GM21786 (cell line): ENCODE results near the gene MBOAT7.
A peak's percentile ranks its signal among the peaks of the same experiment; 100 is the strongest.
"Not testable (repeated sequence)": the region's sequence is repeated elsewhere in the genome, so short reads cannot be mapped to it uniquely, and the experiment has no call there.

ENCODE experiments used
- ATAC-seq: cut with Tn5 transposase; IDR thresholded peaks from one replicate; pipeline ENCODE4 v1.9.1; 2021; ENCODE audit not compliant: unreplicated experiment

MBOAT7 gene, protein sequence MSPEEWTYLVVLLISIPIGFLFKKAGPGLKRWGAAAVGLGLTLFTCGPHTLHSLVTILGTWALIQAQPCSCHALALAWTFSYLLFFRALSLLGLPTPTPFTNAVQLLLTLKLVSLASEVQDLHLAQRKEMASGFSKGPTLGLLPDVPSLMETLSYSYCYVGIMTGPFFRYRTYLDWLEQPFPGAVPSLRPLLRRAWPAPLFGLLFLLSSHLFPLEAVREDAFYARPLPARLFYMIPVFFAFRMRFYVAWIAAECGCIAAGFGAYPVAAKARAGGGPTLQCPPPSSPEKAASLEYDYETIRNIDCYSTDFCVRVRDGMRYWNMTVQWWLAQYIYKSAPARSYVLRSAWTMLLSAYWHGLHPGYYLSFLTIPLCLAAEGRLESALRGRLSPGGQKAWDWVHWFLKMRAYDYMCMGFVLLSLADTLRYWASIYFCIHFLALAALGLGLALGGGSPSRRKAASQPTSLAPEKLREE

DNA sequence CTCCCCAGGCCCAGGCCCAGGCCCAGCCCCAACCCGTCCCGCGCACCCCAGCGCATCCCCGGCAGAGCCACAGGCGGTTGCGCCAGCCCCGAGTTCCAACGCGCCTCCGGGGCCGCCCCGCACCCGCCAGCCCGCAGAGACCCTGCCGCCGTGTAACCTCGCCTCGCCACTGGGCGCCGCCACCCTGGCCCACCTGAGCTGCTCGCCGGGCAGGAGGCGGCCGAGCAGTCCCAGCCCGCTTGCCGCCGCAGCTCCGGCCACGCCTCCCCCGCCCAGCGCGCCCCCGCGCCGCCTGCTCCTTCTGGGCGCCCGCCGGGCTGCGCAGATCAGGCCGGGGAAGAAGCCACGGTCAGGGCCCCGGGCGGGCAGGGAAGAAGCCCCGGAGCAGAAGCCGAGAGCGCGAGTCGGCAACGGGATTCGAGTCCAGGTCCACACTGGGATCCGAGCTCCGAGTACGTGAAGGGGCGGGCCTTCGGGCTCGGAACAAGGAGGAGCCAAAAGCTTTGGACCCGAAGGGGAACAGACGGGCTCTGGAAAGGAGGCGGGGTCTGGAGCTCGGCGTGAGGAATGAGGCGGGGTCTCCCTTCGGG is at the start of gene MBOAT7:
MBOAT7 (minus strand) TSS at position 436 of the 590 bp plus-strand sequence. CDS start 1,072 bp downstream, outside the sequence.
- ATAC-seq, result peak; percentile 10

DNA sequence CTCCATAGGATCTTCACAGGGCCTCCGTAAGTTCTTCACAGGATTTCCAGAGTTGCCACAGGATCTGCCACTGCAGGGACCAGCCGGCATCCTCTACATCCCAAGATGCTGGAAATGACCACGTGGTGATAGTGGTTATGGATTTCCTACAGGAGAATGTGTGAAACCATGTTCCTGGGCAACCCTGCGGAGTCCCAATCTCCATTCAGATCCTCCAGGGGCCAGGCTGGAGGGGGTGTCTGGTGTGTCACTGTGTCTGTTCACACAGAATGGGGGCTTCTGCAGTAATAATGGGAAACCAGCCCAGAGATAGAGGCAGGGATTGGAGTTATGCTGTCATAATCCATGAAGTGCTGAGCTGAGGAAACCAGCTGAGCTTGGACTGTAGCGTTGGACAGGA is 44.6 kb upstream of the MBOAT7 start:
- no peak for ATAC-seq

DNA sequence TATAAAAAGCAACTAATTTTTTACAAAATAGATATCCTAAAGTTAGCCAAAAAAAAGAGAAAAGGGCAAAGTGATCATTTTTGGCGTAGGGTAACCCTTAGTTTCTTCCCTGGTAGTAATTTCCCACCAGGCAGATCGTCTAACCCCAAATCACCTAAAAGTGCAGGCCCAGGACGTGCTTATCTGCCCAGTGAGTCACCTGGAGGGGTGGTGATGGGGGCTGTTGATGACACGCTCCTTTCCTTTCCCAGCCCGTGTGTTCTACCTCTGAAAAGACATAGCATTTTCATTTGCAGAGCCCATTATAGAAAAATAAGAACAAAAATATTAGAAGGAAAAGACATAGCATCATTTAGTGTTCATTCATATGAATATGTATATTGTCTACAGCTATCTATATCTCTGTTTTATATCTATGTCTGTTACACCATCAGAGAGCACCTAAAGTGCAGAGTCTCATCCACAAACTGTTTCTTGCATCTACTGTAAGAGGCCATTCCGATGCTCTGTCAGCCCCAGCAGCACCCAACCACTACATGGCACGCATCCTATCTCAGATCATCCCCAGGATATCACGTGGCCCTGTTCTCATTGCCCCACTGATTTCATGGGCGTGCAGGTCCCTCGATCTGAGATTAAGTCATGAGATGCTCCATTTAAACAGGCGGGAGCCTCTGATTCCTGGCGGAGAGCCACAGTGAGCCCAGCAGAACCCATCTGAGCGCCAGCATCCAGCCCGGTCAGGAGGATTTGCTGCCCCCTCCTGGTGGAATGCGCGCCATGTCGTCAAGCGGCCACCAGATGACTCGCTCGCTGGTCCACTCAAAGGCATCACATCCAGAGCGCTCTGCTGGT is 41.9 kb upstream of the MBOAT7 start:
- ATAC-seq, result no peak

DNA sequence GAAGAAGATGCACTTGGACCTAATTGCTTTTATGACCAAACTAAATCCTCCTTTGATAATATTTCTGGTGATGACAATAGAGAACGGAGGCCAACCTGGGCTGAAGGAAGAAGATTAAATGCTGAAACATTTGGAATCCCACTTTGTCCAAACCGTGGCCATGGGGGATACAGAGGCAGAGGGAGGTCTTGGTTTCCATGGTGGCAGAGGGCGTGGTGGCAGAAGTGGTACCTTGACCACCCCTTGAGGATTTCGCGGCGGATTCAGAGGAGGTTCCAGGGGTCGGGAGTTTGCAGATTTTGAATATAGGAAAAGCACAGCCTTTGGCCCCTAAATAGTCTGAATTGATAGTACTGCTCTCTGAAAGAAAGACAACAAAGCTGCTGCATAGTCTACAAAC is 40.7 kb upstream of the MBOAT7 start:
- ATAC-seq, result no peak

DNA sequence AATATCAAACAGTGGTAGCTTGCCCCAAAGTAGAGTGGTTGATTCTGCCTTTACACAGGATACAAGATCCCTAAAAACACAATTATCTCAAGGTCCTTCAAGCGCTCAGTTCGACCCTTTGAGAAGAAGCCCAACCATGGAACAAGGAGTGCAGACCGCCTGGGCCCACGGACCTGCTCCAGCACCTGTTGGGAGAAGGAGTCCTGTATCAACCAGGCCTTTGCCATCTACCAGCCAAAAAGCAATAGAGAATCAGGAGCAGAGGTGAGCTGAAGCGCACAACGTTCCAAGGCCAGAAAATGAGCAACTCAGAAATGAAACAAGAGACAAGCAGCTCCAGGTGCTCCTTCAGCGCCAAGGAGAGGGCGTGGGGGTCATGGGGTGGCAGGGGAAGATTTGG is 39.8 kb upstream of the MBOAT7 start:
- ATAC-seq, result no peak

DNA sequence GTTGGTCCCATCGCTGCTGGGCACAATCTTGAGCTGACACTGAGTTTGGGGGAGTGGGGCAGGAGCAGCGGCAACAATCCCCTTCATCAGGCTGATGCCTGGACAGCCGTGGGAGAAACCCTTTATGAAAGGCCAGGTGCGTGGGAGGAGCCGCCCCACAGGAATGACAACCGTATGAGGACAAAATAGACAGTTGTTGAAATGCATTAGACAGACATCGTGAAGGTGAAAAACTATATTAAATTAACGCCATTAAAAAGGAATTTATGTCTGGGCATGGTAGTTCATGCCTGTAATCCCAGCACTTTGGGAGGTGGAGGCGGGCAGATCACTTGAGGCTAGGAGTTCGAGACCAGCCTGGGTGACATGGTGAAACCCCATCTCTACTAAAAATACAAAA is 35.2 kb upstream of the MBOAT7 start:
- ATAC-seq, result not testable (repeated sequence)

DNA sequence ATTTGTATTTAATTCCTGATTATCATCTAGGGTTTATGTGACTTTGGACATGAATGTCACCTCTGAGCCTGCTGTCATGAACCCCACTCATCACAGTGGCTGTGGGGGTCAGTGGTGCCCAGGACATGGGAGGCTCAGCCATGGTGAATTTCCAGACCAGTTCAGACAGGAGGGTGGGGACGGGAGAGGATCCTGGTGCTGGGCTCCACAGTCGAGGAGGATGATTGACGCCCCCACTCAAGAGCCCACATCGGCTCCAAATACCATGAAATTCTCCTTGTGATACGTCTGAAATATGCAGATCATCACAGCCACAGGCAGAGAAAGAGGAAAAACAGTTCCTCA is 34.5 kb upstream of the MBOAT7 start:
- not testable (repeated sequence) for ATAC-seq

DNA sequence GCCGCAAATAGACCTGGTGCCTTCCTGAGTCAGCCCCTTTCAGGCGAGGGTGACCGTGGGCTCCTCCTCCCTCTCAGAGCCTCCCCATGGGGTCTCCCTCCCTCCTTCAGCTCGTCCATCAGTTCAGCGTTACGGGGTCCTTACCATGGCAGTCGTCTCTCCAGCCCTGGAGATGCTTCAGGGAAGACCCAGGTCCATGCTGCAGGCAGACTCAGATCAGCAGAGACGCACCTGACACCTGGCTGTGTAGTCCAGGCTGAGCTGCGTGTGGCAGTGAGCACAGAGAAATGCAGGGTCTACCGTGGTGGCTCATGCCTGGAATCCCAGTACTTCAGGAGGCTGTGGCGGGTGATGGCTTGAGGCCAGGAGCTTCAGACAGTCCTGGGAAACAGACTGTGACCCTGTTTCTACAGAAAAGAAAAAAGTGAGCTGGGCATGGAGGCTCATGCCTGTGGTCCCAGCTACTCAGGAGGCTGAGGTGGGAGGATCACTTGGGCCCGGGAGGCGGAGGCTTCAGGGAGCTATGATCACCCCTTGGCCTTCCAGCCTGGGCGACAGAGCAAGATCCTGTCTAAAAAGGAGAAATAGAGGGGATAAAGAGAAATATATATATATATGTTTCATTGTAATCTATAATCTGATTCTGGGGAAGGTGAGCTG is 34.0 kb upstream of the MBOAT7 start:
- ATAC-seq, result not testable (repeated sequence)

DNA sequence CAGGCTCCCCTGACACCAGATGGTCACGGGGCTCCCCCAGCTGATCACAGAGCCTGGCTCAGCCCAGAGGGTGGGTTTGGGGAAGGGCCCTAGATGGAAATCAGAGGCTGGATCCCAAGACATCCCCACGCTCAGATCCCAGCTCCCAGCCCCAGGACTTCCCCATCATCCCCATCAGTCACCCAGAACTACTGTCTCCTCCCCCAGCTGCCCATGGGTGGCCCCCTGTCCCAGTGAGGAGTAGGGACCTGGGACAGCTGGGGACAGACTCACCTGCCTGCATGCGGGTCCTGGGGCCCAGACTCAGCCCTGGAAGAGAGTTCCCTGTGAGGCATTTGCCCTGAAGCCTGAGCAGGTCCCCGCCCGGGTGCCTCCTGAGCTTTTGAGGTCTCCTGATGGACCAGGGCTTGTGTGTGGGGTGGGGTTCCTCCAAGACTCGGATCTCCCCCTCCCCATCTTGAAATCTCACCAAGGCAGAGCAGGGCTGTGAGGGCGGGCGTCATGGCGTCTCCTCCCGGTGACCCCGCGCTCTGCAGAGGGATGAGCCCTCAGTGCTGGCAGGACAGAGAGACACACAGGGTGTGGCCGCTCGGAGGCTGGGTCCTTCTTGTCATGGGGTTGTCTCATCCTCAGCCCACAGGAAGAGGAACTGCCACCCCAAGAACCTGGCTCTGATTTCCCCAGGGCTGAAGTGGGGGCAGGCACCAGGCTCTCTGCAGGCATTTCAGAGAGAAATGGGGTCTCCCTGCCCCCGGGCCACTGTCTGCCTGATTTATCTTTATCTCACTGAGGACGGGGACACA is 33.3 kb upstream of the MBOAT7 start, which contains the start of gene LILRB3:
LILRB3 (minus strand) TSS at position 534 of the 803 bp plus-strand sequence; CDS start at position 503, 31 bp downstream.
- ATAC-seq, result not testable (repeated sequence)

DNA sequence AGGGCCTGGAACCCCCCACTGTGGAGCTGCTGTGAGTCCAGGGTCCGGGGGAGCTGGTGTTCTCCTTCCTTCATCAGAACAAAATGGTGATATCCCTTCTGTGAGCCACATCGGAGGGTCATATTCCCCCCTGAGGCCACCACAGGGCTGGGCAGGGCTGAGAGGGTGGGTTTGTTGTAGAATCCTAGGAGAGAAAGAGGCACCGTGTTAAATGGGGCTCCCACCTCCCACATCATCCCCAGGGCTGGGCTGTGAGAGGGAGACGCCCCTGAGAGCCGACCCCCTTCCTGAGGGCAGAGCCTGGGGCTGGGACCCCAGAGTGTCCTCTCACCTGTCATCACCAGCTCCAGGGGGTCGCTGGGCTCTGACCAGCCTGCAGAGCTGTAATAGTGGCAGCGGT is 32.6 kb upstream of the MBOAT7 start:
- not testable (repeated sequence) for ATAC-seq

DNA sequence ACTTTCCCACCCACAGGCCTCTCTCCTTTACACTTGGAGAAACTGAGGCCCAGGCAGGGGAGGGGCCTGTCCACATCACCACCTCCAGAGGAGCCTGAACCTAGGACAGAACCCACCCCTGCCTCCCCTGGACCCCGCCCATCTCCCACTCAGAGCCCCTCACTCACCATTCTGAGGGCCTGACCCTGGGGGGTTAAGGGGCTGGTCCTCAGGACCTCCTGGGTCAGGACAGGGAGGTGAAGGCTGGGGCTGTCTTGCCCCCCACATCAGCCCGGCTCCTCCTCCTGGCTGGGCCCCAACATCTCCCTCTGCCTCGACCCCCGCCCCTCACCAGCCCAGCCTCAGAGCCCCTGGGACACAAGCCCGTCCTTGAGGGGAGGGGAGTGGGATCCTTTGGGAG is 30.3 kb upstream of the MBOAT7 start:
- ATAC-seq, result not testable (repeated sequence)

DNA sequence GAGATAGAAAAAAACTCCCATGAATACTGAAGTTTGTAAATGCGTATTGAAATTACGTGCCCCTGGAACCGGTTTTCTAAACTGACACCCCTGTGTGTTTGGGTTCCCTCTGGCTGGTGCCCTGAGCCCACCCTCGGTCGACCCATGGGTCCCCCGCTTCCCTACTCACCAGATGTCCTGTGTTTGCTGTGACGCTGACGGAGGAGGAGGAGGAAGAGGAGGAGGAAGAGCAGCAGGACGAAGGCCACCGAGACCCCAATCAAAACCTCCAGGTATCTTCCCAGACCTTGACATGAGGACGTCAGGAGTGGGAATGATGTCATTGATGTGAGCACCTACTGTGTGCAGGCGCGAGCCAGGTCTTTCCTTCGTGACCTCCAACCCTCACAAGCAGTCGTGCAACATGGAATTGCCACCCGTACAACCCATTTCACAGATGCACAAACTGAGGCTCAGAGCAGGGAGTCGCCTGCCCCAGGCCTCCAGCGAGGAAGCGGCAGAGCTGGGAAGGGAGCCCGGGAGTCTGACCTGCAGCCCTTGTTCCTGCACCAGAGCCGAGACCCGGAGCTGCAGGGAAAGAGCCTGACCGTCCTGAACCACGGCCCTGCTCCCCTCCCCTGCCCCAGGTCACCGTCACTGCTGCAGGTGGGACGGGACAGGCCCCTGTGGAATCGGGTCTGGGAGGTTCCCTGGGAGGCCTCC is 29.7 kb upstream of the MBOAT7 start:
- no peak for ATAC-seq

DNA sequence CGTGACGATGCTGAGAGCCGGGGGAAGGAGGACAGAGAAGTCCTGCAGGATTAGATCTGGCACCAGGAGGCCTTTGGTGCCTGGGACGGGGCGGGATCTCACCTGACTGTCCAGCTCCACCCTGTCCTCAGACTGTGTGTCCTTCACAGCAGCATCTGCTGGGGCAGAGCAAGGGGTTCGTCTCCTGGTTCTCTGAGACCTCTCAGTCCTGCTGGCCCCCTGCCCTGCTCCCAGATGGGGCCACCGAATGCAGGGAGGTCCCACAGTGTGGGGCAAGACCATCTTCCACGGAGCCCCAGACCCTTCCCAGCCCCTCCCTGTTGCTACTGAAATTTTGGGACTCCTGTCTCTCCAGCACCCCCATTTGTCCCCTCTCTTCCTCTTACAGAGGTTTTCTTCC is 28.9 kb upstream of the MBOAT7 start:
- no peak for ATAC-seq

DNA sequence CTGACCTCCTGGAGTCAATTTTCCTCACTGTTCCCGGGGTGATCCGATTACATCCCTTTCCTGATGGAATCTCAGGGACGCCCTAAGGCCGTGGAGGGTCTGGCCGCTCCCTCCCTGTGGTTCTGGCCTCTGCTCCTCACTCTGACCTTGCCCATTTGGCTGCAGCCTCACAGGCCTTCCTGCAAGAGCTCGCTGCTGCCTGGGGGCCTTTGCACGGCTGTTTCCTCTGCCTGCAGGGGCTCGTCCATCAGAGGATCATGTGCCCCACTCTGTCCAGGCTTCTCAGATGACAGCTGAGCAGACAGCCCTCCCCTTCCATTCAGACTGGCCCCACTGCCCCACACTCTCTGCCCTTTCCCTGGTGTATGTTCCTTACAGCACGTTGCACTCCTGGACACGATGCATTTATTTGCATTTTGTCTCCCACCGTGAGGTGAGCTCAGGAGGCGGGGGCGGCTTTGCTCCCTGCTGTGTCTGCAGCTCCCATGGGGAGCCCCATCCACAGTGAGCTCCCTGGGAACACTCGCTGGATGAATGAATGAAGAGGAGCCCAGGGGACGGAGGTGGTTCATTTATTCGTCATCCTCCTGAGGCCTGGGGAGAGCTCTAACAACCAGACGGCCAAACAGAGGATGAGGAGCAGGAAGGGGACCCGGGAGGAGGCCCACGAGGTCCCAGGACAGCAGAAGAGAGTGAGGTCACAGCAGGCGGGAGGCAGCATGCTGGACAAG is 28.3 kb upstream of the MBOAT7 start:
- not testable (repeated sequence) for ATAC-seq

DNA sequence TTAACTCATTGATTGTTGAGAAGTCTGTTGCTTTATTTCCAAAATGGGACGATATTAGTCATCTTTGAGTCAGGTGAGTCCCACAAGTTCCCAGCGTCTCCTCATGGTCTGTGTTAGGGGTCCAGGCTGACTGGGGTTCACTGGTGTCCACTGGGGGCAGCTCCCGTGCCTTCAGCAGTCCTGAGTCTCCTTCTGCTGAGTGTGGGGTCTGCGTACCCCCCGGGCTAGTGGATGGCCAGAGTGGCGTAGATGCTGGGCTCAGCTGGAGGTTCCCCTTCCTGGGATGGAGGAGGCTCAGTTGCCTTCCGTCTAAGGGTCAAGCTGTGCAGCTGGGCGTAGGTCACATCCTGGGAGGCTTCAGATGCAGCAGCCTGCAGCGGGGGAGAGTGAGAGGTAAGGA is 27.5 kb upstream of the MBOAT7 start:
- no peak for ATAC-seq

DNA sequence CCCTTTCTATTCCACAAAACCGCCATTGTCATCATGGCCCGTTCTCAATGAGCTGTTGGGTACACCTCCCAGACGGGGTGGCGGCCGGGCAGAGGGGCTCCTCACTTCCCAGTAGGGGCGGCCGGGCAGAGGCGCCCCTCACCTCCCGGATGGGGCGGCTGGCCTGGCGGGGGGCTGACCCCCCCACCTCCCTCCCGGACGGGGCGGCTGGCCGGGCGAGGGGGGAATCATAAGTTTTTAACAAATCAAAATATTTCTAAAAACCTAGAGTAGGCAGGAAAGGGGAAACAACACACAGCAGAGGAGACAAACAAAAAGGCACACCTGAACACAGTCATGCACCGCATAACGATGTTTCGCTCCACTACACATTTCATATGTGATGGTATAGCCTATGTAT is 25.4 kb upstream of the MBOAT7 start:
- not testable (repeated sequence) for ATAC-seq

DNA sequence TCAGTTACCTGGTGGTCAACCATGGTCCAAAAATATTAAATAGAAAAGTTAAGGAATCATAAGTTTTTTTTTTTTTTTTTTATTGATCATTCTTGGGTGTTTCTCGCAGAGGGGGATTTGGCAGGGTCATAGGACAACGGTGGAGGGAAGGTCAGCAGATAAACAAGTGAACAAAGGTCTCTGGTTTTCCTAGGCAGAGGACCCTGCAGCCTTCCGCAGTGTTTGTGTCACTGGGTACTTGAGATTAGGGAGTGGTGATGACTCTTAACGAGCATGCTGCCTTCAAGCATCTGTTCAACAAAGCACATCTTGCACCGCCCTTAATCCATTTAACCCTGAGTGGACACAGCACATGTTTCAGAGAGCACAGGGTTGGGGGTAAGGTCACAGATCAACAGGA is 24.8 kb upstream of the MBOAT7 start:
- not testable (repeated sequence) for ATAC-seq

DNA sequence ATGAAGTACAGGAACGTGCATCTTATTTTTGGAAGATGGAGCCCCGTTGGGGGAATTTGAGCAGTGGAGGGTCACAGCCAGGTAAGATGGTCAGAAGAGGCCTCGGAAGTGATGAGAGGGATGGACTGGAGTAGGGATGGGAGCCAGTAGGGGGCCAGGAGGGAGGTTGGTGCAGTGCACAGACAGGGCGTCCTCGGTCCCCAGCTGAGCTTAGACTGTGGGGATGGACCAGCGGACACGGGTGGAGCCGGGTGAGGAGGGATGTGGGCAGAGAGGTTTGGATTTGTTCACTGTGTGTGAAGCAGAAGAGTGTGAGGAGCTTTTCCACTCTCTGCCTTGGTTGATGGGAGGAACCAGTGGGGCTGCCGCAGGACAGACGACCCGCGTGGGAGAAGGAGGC is 21.9 kb upstream of the MBOAT7 start:
- no peak for ATAC-seq
